ENCODE data around the gene BLZF1.
"Not testable (repeated sequence)": the region's sequence is repeated elsewhere in the genome, so short reads cannot be mapped to it uniquely, and the experiment has no call there.

Gene BLZF1

GRCh38 chr1:169367686-169368405, at the start of gene BLZF1, which contains the start of gene NME7:
Gene BLZF1 (plus strand): TSS chr1:169368195. CDS start chr1:169369523, 1,328 bp downstream.
Gene NME7 (minus strand): TSS chr1:169367797. CDS start chr1:169367710, 87 bp downstream.
- DNase-seq (ENCODE audit: low spot score): peak; percentile 97

GRCh38 chr1:169318536-169319244, 49.3 kb upstream of the BLZF1 start:
- DNase-seq (ENCODE audit: low spot score): no peak

GRCh38 chr1:169321539-169321938, 46.5 kb upstream of the BLZF1 start:
- no peak for DNase-seq (ENCODE audit: low spot score)

GRCh38 chr1:169322138-169322537, 45.9 kb upstream of the BLZF1 start:
- DNase-seq (ENCODE audit: low spot score): no peak

GRCh38 chr1:169325117-169325516, 42.9 kb upstream of the BLZF1 start:
- no peak for DNase-seq (ENCODE audit: low spot score)

GRCh38 chr1:169326261-169326955, 41.6 kb upstream of the BLZF1 start:
- no peak for DNase-seq (ENCODE audit: low spot score)

GRCh38 chr1:169326956-169327268, 41.1 kb upstream of the BLZF1 start:
- DNase-seq (ENCODE audit: low spot score): no peak

GRCh38 chr1:169327875-169328274, 40.1 kb upstream of the BLZF1 start:
- DNase-seq (ENCODE audit: low spot score): no peak

- no peak for DNase-seq (ENCODE audit: low spot score)
These were observed 38.6 kb upstream of the BLZF1 start for GRCh38 chr1:169329383-169329782.

GRCh38 chr1:169330927-169331326, 37.1 kb upstream of the BLZF1 start:
- DNase-seq (ENCODE audit: low spot score): no peak

- not testable (repeated sequence) for DNase-seq (ENCODE audit: low spot score)
These were observed 33.3 kb upstream of the BLZF1 start for GRCh38 chr1:169334727-169335126.

- not testable (repeated sequence) for DNase-seq (ENCODE audit: low spot score)
These were observed 30.9 kb upstream of the BLZF1 start for GRCh38 chr1:169336947-169337715.

- no peak for DNase-seq (ENCODE audit: low spot score)
These were observed 29.4 kb upstream of the BLZF1 start for GRCh38 chr1:169338617-169339016.

- no peak for DNase-seq (ENCODE audit: low spot score)
These were observed 28.2 kb upstream of the BLZF1 start for GRCh38 chr1:169339773-169340172.

- no peak for DNase-seq (ENCODE audit: low spot score)
These were observed 27.1 kb upstream of the BLZF1 start for GRCh38 chr1:169340882-169341281.

- not testable (repeated sequence) for DNase-seq (ENCODE audit: low spot score)
These were observed 25.9 kb upstream of the BLZF1 start for GRCh38 chr1:169342096-169342495.

- no peak for DNase-seq (ENCODE audit: low spot score)
These were observed 22.5 kb upstream of the BLZF1 start for GRCh38 chr1:169345511-169345910.

- DNase-seq (ENCODE audit: low spot score): no peak
These were observed 21.9 kb upstream of the BLZF1 start for GRCh38 chr1:169346036-169346589.

GRCh38 chr1:169347688-169348382, 20.2 kb upstream of the BLZF1 start:
- no peak for DNase-seq (ENCODE audit: low spot score)

GRCh38 chr1:169348383-169349036, 19.5 kb upstream of the BLZF1 start:
- peak; percentile 59 for DNase-seq (ENCODE audit: low spot score)

- DNase-seq (ENCODE audit: low spot score): no peak
These were observed 7.6 kb upstream of the BLZF1 start for GRCh38 chr1:169360415-169360814.
